CD14-positive monocyte (primary cell): ENCODE measurements around the gene PTPRQ. TPM values are rescaled to one million over a fixed set of nuclear protein-coding genes. Genes with fewer than 3 reads are reported as not detected.

Source experiments
- DNase-seq, 3 donors: peaks; one replicate each; pipeline ENCODE4 v3.0.0-alpha.2; 2011 to 2022
- H2AFZ ChIP-seq: 2 replicates; pipeline ENCODE4 v1.6.0; 2012; ENCODE audit warnings: mild to moderate bottlenecking, low read depth, low read length, inconsistent platforms; ENCODE audit not compliant: insufficient read depth, poor library complexity, severe bottlenecking
- H3K27ac ChIP-seq, 2 donors: 1 replicate in 1 of 2; 2 replicates in 1 of 2; pipeline ENCODE4 v1.5.1; 2012 to 2013; ENCODE audit warnings: low read length in 2 of 2, control low read depth in 1 of 2, inconsistent platforms in 1 of 2, low read depth in 1 of 2, mild to moderate bottlenecking in 1 of 2
- H3K27me3 ChIP-seq, 2 donors: one replicate each; pipeline versions ENCODE4 v1.6.0 to v1.6.1; 2011 to 2013; ENCODE audit warnings: low read length in 2 of 2; ENCODE audit not compliant: control insufficient read depth in 2 of 2, insufficient read depth in 2 of 2
- H3K36me3 ChIP-seq, 2 donors: replicated peaks in 1 of 2; 1 replicate in 1 of 2; 2 replicates in 1 of 2; pipeline versions ENCODE4 v1.5.1 to v1.6.1; 2012 to 2013; ENCODE audit warnings: low read length in 2 of 2, control low read depth in 1 of 2, inconsistent platforms in 1 of 2, mild to moderate bottlenecking in 1 of 2; ENCODE audit not compliant: insufficient read depth in 2 of 2, control insufficient read depth in 1 of 2
- H3K4me1 ChIP-seq, 2 donors: 1 replicate in 1 of 2; 2 replicates in 1 of 2; pipeline versions ENCODE4 v1.5.1 to v1.6.1; 2012 to 2013; ENCODE audit warnings: low read length in 2 of 2, control low read depth in 1 of 2, inconsistent platforms in 1 of 2, mild to moderate bottlenecking in 1 of 2, moderate library complexity in 1 of 2; ENCODE audit not compliant: insufficient read depth in 2 of 2, control insufficient read depth in 1 of 2
- H3K4me2 ChIP-seq: replicated peaks from 2 replicates; pipeline ENCODE3; 2012; ENCODE audit warnings: low read length, moderate library complexity, mild to moderate bottlenecking; ENCODE audit not compliant: poor library complexity, severe bottlenecking; ENCODE audit errors: extremely low read depth
- H3K4me3 ChIP-seq, 3 experiments: fragments of 200-600 bp in 1 of 3; sonication (generic) in 1 of 3; replicated peaks in 1 of 3; 1 replicate in 2 of 3; 2 replicates in 1 of 3; pipeline ENCODE4 v1.5.1; 2011 to 2013; ENCODE audit warnings: low read length in 3 of 3, mild to moderate bottlenecking in 3 of 3, control low read depth in 2 of 3, low read depth in 2 of 3, inconsistent platforms in 1 of 3, moderate library complexity in 1 of 3
- H3K79me2 ChIP-seq: 2 replicates; pipeline ENCODE4 v1.6.0; 2012; ENCODE audit warnings: mild to moderate bottlenecking, control low read depth, inconsistent platforms, low read length, moderate library complexity; ENCODE audit not compliant: insufficient read depth
- H3K9ac ChIP-seq: 2 replicates; pipeline ENCODE4 v1.6.0; 2017; ENCODE audit warnings: low read length, mild to moderate bottlenecking; ENCODE audit not compliant: insufficient read depth, poor library complexity, severe bottlenecking
- H3K9me3 ChIP-seq, 2 donors: replicated peaks in 1 of 2; 1 replicate in 1 of 2; 2 replicates in 1 of 2; pipeline versions ENCODE4 v1.5.1 to v1.6.1; 2012 to 2013; ENCODE audit warnings: low read length in 2 of 2, control low read depth in 1 of 2; ENCODE audit not compliant: control insufficient read depth in 1 of 2, insufficient read depth in 1 of 2
- H4K20me1 ChIP-seq: 2 replicates; pipeline ENCODE4 v1.6.0; 2012; ENCODE audit warnings: mild to moderate bottlenecking, low read length, control low read depth, moderate library complexity; ENCODE audit not compliant: insufficient read depth
- H3K27ac Mint-ChIP-seq, 7 donors: one replicate each; pipeline ENCODE4 v1.8.0; 2020; ENCODE audit warnings: mild to moderate bottlenecking in 7 of 7, mixed read lengths in 7 of 7, moderate library complexity in 6 of 7, inconsistent platforms in 2 of 7
- H3K27me3 Mint-ChIP-seq, 3 donors: one replicate each; pipeline ENCODE4 v1.8.0; 2021 to 2022; ENCODE audit warnings: low read depth in 3 of 3, mild to moderate bottlenecking in 3 of 3, mixed read lengths in 3 of 3, moderate library complexity in 3 of 3, inconsistent platforms in 1 of 3
- H3K36me3 Mint-ChIP-seq, 2 donors: one replicate each; pipeline ENCODE4 v1.8.0; 2020; ENCODE audit warnings: mixed read lengths in 2 of 2, inconsistent platforms in 1 of 2, mild to moderate bottlenecking in 1 of 2
- H3K4me1 Mint-ChIP-seq: one replicate; pipeline ENCODE4 v1.8.0; 2020; ENCODE audit warnings: mild to moderate bottlenecking, mixed read lengths
- H3K4me3 Mint-ChIP-seq, 2 donors: one replicate each; pipeline ENCODE4 v1.8.0; 2020; ENCODE audit warnings: mild to moderate bottlenecking in 2 of 2, mixed read lengths in 2 of 2, moderate library complexity in 1 of 2
- H3K9me3 Mint-ChIP-seq, 7 donors: one replicate each; pipeline ENCODE4 v1.8.0; 2020 to 2022; ENCODE audit warnings: mixed read lengths in 7 of 7, mild to moderate bottlenecking in 6 of 7, moderate library complexity in 6 of 7, inconsistent platforms in 2 of 7
- WGBS: methylation state at CpG from one replicate; pipeline ENCODE4 v1.1.5; 2013; ENCODE audit warnings: missing lambda C conversion rate; ENCODE audit not compliant: insufficient coverage; 5-methylcytosine and 5-hydroxymethylcytosine counted together
- intact Hi-C, 2 donors: fragments of 100-400 bp; cut with micrococcal nuclease; formaldehyde crosslinking; loops; one replicate each; pipeline versions ENCODE4 v1.15.0 to v1.15.1; 2023
- polyA plus RNA-seq, 3 donors: library from polyadenylated mRNA; depleted of rRNA in 1 of 3; unstranded in 2 of 3; stranded (reverse) in 1 of 3; fragments of 300-500 nt in 2 of 3; fragments of >200 nt in 1 of 3; fragmentation: Illumina TruSeq in 2 of 3; gene quantifications; 1 replicate in 2 of 3; 2 replicates in 1 of 3; pipeline ENCODE4 v1.2.3, GENCODE V29; 2012 to 2021
- TF ChIP-seq, protein P1 (sequence below): fragments of 200-600 bp; IDR thresholded peaks from one replicate; pipeline ENCODE4 v1.8.0; 2022; ENCODE audit warnings: antibody characterized with exemption, mild to moderate bottlenecking

PTPRQ gene
- polyA plus RNA-seq, 3 donors = not detected

GRCh38 chr12:80632835-80633234 lies 188.8 kb downstream of the PTPRQ start:
- H3K4me1 Mint-ChIP-seq = no peaks in the 10 kb centered on the region
- no peak for DNase-seq
- no peaks in the 10 kb centered on the region for H3K4me1 ChIP-seq
- H2AFZ ChIP-seq = no peak overlapping the region
- H3K9me3 Mint-ChIP-seq = no peaks in the 10 kb centered on the region
- H3K27me3 Mint-ChIP-seq = peaks cover 0 to 3% (median 1%) of the 10 kb centered on the region in 3 donors
- H3K27ac ChIP-seq = no peak overlapping the region
- WGBS = 28% methylated on average over 2 of the region's 4 CpGs
- no peaks in the 10 kb centered on the region for H4K20me1 ChIP-seq
- no peak overlapping the region for H3K4me2 ChIP-seq
- no peak overlapping the region for H3K27ac Mint-ChIP-seq
- intact Hi-C loops = no loop called here
- H3K27me3 ChIP-seq = no peaks in the 10 kb centered on the region
- no peaks in the 10 kb centered on the region for H3K36me3 Mint-ChIP-seq
- H3K79me2 ChIP-seq = no peaks in the 10 kb centered on the region
- no peaks in the 10 kb centered on the region for H3K36me3 ChIP-seq
- no peak overlapping the region for H3K4me3 ChIP-seq
- TF ChIP-seq, protein P1, sequence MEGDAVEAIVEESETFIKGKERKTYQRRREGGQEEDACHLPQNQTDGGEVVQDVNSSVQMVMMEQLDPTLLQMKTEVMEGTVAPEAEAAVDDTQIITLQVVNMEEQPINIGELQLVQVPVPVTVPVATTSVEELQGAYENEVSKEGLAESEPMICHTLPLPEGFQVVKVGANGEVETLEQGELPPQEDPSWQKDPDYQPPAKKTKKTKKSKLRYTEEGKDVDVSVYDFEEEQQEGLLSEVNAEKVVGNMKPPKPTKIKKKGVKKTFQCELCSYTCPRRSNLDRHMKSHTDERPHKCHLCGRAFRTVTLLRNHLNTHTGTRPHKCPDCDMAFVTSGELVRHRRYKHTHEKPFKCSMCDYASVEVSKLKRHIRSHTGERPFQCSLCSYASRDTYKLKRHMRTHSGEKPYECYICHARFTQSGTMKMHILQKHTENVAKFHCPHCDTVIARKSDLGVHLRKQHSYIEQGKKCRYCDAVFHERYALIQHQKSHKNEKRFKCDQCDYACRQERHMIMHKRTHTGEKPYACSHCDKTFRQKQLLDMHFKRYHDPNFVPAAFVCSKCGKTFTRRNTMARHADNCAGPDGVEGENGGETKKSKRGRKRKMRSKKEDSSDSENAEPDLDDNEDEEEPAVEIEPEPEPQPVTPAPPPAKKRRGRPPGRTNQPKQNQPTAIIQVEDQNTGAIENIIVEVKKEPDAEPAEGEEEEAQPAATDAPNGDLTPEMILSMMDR = no peak
- no peaks in the 10 kb centered on the region for H3K9me3 ChIP-seq
- no peak overlapping the region for H3K4me3 Mint-ChIP-seq
- H3K9ac ChIP-seq = no peak overlapping the region

DNA sequence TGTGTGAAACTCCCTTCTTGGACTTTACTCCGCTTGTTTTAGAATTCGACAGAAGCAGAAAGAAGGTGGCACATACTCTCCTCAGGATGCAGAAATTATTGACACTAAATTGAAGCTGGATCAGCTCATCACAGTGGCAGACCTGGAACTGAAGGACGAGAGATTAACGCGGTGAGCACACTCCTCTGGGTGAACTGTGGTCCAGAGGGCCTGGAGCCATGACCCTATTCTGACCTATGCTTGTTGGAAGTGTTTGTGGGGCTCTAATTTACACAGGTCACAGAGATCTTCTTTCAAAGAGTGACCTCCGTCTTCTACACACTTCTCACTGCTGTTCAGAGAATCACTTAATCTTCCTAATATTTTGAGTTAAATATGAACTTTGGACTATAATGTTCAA lies 190.9 kb downstream of the PTPRQ start:
- Histone ChIP-seq H3K27ac (no peak overlapping the region), H3K9me3 (no peaks in the 10 kb centered on the region), H3K4me3 (no peak overlapping the region), H2AFZ (no peak overlapping the region), H3K79me2 (no peaks in the 10 kb centered on the region), H3K4me2 (no peak overlapping the region), H3K36me3 (no peaks in the 10 kb centered on the region), H4K20me1 (no peaks in the 10 kb centered on the region), H3K27me3 (no peaks in the 10 kb centered on the region), H3K4me1 (no peaks in the 10 kb centered on the region), H3K9ac (no peak overlapping the region)
- Mint-ChIP-seq H3K4me1 (no peaks in the 10 kb centered on the region), H3K9me3 (no peaks in the 10 kb centered on the region), H3K27me3 (peaks cover 0 to 2% (median 1%) of the 10 kb centered on the region in 3 donors), H3K36me3 (no peaks in the 10 kb centered on the region), H3K4me3 (no peak overlapping the region), H3K27ac (no peak overlapping the region)
- WGBS = 90% methylated on average over 4 of the region's 6 CpGs
- intact Hi-C loops = no loop called here
- DNase-seq = no peak
- TF ChIP-seq, protein P1 = no peak
